ENCODE measurements around the gene MBD6.
A peak's percentile ranks its signal among the peaks of the same experiment; 100 is the strongest.
"Not testable (repeated sequence)": the region's sequence is repeated elsewhere in the genome, so short reads cannot be mapped to it uniquely, and the experiment has no call there.

The MBD6 gene

DNA sequence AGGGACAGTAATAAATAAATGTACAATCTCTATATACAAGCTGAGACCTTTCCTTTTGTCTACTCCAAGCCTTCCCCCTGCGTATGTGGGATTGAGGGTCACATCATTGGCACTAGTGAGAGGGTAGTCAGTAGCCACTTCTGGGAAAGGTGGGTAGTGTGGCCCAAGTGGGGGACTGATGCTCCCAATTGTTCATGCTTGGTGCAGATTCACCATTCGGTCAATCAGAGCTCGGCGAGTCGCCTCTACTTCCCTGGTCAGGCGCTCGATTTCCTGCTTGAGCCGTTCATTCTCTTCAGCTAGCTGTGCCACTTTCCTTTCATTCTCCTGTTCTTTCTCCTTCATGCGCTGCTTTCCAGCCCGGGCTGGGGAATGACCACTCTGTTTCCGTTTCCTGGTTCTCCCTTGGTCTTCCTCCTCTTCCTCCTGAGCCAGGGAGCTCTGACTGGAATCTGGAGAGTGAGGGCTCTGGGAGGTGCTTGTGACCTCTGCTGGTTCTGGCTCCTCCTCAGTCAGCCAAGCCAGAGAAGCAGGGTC, 5.9 kb upstream of the MBD6 start:
- DNase-seq: no peak

DNA sequence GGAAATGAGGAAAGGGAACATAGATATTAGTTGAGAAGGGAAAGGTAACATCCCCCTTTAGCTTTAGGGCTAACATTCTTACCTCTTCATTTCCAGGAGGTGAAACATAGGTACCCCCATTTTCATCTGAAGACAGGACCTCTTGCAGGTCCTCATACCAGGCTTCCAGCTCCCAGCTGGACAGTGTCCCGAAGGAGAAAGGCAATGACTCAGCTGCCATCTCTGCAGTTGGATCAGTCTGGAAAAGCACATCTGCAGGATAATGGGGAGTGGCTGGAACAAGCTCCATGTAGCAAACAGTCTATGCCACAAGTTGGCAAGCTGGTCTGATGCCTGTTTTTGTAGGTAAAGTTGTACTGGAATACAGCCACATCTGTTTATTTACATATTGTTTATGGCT, 5.4 kb upstream of the MBD6 start:
- no peak for DNase-seq

DNA sequence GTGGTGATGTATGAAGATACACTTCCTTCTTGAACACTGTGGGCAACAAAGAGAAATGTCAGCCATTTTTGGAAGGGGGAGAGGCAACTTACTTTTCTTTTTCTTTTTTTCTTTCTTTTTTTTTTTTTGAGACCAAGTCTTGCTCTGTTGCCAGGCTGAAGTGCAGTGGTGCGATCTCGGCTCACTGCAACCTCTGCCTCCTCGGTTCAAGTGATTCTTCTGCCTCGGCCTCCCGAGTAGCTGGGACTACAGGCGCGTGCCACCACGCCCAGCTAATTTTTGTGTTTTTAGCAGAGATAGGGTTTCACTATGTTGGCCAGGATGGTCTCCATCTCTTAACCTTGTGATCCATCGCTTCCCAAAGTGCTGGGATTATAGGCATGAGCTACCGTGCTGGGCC, 4.9 kb upstream of the MBD6 start:
- not testable (repeated sequence) for DNase-seq

DNA sequence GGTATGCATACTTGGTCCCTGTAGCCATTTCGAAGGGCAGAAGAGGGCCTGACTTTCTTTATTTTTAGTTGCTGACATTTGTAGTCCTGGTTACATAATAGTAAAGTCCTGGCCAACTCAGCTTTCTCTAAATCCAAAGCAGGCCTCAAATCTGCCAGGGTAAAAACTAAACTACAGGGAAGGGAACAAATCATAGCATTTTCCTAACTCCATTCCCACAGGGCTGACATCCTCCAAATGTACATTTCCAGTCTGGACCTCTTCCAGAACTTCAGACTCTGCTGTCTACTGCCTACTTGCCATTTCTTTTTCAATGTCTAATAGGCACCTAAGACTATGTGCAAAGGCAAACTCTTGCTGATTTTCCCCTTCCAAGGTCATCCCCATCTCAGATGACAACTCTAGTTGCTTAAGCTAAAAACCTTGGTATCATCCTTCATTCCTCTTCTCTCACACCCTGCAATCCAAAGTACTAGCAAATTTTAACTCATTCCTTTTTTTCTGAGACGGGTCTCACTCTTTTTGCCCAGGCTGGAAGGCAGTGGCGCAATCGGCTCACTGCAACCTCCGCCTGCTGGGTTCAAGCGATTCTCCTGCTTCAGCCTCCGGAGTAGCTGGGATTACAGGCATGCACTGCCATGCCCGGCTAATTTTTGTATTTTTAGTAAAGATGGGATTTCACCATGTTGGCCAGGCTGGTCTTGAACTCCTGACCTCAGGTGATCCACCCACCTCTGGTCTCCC, 4.3 kb upstream of the MBD6 start:
- no peak for DNase-seq

DNA sequence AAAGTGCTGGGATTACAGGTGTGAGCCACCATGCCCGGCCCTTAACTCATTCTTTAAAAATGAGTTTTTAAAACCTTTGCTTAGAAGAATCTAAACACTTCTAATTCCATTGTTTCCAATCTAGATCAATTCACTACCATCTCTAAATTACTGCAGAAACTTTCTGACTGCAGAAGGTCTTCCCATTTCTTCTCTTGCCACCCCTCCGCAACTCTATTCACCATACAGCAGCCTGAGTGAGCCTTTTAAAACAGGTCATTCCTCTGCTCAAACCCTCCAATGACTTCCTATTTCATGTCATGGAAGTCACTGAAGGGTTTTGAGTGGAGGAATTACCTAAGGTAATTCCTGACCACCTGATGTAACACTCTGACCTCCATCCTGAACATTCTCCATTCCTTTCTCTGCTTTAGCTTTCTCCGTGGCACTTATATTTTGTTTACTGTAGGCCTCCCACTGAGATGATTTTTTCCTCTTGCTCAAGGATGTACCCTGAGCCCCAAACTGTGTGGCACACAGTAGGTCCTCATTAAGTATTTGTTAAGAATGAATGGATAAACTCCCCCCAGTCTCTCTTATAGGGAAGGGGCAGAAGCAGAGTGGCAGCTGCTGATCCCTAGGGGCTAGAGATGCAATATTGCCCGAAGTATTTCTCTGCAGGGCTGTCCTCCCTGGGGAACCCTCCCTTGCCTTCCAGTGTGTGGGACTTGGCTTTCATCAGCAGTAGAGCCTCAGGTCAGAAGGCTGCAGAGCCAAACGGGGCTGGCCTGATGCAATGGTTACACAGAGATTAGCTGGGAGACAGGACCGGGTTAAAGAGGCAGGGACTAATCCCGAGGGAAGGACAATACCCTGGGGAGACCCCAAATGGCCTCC, 3.5 kb upstream of the MBD6 start:
- no peak for DNase-seq

DNA sequence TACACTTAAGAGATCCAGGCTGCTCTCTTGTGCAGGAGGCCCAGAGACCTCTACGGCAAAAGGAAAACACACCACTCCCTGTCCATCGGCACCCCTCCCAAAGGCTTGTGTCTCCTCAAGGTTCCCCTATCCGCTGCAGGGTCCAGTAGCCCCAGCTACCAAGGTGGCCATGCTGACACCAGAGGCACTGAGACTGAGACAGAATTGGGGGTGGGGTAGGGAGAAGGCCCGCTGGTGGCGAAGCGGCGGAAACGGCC, 2.9 kb upstream of the MBD6 start:
- DNase-seq: no peak

DNA sequence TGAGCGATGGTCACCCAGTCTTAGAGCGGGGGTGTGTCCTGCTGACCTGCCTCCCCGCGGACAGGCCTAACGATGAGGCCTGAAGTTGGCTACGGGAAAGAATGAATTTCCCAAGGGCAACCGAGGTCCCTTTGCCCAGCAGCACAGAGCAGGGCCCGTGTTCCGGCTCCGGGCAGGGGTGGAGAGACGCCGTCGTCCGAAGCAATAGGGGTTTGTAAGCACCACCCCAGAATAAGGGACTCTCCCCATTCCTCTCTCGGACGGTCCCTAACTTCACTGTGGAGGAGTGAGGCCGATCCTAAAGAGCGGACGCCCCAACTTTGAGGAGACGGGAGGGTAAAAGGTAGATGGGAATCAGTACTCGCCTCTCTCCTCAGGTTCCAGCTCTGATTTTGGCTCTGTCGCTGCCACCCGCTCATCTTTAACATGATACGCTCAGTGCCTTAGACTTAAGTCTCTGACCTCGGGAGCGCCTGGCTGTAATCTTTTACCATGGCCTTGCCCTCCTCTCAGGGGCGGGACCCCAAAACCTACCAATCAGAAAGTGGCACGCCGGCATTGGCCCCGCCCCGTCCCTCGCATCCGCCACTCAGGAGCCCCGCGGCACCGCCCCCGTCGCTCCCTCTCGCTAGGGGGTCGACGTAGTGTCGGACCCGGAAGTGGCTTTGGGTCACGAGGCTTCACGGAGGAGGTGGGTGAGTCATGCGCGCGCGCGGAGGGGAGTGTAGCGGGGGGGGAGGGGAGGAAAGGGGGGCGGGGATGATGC, 2.4 kb upstream of the MBD6 start, which contains the start of gene DDIT3:
DDIT3 (minus strand) TSS at position 462 of the 766 bp plus-strand sequence. CDS start 3,108 bp downstream, outside the sequence.
- DNase-seq: peak; percentile 87

DNA sequence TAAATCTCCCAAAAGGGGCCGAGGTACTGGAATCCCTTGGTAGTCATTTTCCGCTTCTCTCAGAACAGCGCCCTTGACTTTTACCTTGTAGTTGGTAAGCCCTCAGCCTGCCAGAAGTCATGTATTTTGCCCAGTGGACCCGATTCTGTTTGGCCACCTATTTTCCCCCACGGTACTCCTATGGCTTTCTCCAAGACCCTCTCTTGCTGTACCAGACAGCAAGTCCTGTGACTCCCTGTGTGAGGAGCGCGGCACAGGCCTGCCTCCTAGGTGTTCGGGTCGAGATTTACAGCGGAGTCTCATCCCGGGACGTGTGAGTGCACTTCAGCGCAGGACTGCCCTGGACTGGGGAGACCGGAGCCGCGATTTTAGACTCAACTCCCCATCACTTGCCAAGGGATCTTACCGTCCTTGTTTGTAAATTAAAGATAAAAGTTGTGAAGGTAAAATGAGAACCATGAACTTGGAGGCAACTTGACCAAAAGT, 1.1 kb upstream of the MBD6 start:
- DNase-seq: no peak

DNA sequence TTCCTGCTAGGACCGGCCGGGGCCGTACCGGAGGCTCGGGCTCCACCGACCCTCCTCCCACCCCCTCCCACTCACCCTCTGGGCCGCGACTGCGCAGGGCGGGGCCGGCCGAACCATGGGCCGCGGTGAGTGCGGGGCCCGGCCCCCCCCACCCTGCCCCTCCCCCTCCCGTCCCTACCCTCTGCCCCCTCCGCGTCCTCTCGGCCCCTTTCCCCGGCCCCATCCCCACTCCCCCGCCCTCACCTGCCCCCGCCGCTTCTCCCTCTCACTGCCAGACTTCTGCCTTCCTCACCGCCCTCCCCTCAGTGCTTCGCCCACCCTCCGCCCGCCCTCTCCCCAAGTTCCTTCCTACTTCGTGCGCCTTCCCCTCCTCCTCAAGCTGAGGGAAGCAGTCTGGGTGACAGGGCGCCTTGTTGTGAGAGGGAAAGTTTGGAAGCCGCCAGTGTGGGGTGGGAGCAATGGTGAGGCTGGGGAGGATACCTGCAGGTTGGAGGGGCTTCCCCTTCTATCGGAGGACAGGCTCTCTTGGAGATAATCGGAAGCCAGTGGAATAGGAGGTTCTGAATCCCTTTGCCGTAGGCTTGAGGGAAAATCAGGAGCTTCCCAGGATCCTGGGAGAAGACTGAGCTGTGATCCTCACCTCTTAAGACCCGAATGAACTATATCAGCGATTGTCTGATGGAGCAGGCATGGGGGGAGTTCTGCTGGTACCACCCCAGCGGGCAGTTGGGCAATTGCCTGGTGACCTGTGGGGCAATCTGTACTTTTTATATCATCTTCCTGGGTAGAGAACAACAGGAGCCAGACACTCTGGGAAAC, 472 bp downstream of the MBD6 start:
- DNase-seq: no peak

DNA sequence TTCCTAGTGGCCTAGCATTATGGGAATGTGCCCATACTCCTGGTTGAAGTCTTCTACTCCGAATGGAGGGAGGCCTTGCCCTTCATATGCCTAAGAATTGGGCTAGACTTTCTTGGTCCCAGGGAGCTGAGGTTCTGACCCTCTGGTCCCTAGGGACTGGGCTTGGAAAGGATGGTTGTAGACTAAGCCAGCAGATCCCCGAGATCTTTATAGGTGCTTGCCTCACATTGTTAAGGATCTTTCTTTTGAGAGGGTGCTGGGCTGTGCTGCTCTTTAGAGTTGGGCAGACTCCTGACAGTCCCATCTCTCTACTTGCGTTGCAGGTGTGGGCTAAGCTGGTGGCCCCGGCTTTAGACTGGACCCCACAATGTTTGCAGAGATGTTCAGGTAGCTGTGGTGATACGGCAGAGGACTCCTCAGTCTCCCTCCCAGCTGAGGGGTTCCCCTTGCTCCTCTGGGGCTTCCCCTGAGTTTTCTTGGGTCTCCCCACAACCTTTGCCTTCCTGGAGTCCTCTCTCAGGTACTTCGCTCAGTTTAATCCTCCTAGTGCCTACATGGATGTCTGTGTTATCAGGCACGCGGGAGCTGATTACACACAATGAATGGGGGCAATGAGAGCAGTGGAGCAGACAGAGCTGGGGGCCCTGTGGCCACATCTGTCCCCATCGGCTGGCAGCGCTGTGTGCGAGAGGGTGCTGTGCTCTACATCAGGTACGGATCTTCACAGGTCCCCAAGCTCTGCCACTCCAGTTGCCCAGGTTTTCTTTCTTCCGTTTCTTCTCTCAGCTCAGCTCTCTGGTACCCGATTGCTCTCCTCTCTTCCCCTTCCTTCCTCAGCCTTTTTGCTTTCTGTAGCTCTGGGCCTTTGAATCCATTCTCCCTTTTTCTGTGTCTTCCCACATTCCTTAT, 1.3 kb downstream of the MBD6 start:
- no peak for DNase-seq

DNA sequence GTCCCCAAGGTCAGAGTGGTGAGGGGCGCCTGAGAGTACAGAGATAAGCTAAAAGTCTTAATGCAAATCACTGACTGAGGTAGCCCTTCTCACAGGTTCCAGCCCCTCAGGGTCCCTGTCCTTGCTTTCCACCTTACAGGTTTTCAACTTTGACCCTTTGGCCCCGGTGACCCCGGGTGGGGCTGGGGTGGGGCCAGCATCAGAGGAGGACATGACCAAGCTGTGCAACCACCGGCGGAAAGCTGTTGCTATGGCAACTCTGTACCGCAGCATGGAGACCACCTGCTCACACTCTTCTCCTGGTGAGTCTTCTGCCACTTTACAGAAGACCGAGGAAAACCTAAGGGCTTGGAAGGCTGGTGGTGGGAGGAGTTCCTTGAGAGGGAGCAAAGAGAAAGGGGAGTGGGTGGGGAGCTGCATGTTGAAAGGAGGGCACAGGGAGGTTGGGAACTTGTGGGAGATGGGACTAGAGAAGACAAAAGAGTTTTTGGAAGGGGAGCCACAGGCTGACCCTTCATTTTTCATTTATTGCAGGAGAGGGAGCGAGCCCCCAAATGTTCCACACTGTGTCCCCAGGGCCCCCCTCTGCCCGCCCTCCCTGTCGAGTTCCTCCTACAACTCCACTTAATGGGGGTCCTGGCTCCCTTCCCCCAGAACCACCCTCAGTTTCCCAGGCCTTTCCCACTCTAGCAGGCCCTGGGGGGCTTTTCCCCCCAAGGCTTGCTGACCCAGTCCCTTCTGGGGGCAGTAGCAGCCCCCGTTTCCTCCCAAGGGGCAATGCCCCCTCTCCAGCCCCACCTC, 2.4 kb downstream of the MBD6 start:
- DNase-seq: no peak

DNA sequence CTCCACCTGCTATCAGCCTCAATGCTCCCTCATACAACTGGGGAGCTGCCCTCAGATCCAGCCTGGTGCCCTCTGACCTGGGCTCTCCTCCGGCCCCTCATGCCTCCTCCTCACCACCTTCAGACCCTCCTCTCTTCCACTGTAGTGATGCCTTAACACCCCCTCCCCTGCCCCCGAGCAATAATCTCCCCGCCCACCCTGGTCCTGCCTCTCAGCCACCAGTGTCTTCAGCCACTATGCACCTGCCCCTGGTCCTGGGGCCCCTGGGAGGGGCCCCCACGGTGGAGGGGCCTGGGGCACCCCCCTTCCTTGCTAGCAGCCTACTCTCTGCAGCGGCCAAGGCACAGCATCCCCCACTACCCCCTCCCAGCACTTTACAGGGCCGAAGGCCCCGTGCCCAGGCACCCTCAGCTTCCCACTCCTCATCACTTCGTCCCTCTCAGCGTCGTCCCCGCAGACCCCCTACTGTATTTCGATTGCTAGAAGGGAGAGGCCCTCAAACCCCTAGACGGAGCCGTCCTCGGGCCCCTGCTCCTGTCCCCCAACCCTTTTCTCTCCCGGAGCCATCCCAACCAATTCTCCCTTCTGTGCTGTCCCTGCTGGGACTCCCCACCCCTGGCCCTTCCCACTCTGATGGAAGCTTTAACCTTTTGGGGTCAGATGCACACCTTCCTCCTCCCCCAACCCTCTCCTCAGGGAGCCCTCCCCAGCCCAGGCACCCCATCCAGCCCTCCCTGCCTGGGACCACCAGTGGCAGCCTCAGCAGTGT, 3.2 kb downstream of the MBD6 start:
- no peak for DNase-seq

DNA sequence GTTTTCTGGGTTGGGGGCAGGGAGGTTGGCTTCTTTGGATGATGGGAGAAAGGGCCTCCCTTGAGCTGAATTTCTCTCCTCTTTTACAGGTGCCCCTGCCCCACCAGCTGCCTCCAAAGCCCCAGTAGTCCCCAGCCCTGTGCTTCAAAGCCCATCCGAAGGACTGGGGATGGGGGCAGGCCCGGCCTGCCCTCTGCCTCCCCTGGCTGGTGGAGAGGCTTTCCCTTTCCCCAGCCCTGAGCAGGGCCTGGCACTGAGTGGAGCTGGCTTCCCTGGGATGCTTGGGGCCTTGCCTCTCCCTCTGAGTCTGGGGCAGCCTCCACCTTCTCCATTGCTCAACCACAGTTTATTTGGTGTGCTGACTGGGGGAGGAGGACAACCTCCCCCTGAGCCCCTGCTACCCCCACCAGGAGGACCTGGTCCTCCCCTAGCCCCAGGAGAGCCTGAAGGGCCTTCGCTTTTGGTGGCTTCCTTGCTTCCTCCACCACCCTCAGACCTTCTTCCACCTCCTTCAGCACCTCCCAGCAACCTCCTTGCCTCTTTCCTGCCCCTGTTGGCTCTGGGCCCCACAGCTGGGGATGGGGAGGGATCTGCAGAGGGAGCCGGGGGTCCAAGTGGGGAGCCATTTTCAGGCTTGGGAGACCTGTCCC, 4.0 kb downstream of the MBD6 start:
- no peak for DNase-seq

DNA sequence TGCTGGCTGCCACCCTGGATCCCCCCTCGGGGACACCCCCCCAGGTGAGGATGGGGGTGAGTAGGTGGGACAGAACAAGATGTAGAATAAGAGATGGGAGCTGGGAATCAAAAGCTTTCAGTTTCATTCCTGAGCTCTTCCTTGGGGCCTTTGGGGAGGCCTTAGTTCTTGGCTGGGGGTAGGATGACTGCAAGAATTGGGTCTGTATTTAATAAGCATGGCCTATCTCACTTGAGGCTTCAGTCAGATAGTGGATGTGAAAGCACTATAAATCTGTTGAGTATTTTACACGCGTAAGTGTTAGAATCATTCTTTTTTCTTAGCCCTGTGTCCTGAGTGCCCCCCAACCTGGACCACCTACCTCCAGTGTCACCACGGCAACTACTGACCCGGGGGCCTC, 4.6 kb downstream of the MBD6 start:
- no peak for DNase-seq

DNA sequence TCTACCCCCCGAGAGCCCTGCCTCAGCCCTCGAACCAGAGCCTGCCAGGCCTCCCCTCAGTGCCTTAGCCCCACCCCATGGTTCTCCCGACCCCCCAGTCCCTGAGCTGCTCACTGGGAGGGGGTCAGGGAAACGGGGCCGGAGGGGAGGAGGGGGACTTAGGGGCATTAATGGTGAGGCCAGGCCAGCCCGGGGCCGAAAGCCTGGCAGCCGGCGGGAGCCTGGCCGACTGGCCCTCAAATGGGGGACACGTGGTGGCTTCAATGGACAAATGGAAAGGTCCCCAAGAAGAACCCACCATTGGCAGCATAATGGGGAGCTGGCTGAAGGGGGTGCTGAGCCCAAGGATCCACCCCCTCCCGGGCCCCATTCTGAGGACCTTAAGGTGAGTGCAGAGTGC, 5.6 kb downstream of the MBD6 start:
- DNase-seq: no peak

DNA sequence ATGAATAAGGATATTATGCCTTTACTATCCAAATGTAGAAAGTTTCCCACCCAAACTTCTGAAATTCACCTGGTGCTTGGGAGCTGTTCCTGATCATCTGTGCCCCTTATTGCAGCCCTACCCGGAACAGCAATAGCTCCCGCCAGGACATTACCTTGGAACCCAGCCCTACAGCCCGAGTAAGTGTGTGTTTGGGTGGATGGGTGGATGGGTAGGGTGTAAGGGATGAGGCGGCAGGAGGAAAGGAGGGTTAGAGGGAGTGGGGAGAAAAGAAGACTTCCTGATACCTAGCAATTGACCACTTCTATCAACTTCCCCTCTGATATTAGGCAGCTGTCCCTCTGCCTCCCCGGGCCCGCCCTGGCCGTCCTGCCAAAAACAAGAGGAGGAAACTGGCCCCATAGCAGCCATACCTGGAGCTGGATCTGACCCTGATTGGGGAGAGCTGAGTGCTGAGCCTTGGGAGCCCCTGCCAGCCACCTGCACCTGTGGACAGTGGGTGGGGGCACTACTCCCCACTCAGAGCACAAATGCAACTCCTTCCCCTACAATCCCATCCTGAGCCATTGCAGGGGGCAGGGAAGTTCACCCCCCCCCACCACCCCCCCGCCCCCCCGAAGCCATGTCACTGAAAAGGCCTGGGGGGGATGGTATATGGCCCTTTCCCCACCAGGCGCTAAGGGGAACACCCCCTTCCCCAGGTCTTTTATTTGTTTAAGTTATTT, 6.4 kb downstream of the MBD6 start:
- DNase-seq: no peak

DNA sequence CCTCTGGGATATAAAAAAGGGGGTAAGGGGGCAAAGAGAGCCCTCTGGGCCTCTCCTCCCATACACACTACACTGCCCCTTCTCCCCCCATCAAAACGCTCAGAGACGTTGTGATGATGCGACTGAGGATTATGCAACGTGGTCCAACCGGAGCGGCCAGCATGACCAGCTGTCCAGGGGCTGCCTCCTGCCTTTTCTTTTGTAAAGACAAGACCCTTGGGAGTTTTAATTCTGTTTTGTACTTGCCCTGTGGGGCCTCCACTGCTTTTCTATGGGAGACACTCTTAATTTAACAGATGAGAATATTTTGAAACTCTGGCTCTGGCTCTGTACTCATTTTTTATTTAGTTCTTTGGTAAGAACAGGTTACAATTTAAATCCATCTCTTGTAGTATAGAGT, 7.2 kb downstream of the MBD6 start:
- DNase-seq: no peak

DNA sequence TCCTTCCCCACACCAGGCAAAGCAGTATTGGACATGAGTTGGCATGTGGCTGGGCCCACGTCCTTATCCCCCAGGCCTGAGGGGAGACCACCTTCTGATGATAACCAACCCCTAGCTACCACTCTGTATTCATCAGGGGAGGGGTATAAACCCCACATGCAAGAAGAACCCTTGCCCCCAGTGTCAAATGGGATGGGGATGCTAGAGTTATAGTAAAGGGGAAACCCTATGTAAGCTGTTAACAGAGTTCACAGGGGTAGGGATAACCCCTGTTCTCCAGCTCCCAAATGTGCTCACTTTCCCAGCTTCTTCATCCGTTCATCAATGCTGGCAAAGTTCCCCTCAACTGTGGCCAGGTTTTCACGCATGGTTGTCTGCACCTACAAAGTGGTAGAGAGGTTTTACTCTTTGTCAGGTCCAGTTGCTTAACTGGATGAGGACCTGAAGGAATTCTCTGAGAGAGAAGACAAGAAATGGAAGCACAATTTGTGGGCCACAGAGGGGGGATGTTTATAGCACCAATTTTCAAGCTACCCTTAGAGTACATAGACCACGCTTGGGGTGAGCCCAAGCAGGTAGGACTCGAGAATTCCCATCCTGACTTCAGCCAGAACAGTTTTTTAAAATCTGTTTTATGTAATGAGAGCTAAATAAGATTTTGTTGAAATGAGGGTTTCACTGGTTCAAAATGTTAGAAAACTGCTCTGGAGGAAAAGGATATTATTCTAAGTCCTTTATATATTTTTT, 7.9 kb downstream of the MBD6 start:
- no peak for DNase-seq
